Measurements from ENCODE around the gene ADGRV1.

Gene ADGRV1

GRCh38 chr5:90987726-90988125 is 429.1 kb downstream of the ADGRV1 start:
- no peak for TF ChIP-seq CTCF (IDR thresholded peaks at IDR 0.05)

DNA sequence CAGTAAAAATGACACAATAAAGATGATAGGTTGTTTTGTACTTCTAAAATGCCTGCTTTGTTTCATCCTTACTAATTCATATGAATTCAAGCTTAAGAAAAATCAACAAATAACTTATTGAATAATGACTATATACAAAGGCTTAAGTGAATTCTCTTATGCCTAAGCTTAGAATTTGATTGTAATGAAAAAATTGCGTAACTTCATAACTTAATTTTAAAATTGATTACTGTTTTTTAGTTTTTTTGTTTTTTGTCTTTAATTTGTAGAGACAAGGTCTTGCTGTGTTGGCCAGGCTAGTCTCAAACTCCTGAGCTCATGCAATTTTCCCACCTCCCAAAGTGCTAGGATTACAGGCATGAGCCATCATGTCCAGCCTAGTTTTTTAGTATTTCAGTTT is 432.6 kb downstream of the ADGRV1 start:
- TF ChIP-seq CTCF (IDR thresholded peaks at IDR 0.05), result no peak

DNA sequence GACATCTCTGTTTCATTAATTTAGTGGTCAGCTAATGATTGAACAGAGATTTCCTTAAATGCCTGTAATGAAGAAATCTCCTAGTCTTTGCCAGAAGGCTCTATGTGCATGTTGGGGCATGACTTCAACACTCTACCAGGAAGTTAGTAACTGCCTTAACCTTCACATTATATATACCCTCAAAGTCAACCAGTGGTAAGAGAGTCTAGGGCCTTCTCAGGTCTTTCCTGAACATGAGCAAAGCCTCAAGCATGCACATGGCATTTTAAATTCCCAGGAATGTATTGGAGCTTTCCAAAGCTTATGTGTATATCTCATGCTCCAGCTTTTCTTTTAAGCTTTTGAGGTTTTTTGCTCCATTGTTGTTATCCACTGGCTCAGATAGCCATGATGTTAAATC is 436.2 kb downstream of the ADGRV1 start:
- TF ChIP-seq CTCF (IDR thresholded peaks at IDR 0.05), result no peak

GRCh38 chr5:90996089-90996488 is 437.5 kb downstream of the ADGRV1 start:
- TF ChIP-seq CTCF (IDR thresholded peaks at IDR 0.05), result no peak

GRCh38 chr5:90997082-90997481 is 438.5 kb downstream of the ADGRV1 start:
- no peak for TF ChIP-seq CTCF (IDR thresholded peaks at IDR 0.05)

GRCh38 chr5:91000743-91001142 is 442.1 kb downstream of the ADGRV1 start:
- TF ChIP-seq CTCF (IDR thresholded peaks at IDR 0.05), result no peak

DNA sequence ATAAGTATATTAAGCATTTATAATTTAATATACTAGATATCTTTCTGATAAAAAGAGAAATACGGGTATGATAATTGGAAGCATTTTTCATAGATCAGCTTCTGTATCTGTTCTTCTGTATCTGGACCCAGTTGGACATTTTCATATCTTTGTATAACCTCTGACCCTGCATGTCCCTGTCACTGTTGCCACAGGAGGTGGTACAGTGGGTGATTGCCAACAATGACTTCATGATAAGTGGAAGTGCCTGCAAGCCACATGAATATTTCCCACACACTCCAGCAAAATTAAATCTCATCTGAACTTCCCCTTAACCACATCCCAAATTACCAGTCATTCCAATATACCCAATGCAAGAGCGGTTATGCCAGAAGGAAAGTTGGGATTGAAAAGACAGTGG is 448.1 kb downstream of the ADGRV1 start:
- TF ChIP-seq CTCF (IDR thresholded peaks at IDR 0.05), result no peak

DNA sequence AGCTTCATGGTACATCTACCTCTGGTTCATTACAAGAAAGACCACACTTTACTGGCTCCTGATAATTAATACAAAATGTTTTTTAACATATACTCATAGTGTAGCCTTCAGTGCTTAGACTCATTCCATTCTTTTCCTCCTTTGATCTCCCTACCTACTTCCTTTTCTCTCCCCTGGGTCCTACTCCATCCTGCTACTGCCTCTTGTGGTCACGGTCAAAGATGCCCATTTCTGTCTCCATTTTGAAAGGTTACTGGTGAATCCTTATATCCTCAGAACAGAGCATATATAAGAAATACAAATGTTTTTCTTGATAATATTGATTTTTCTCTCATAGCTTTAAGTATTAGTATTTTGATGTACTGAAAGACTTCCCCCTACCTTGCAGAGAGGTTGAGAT is 448.7 kb downstream of the ADGRV1 start:
- TF ChIP-seq CTCF (IDR thresholded peaks at IDR 0.05), result no peak; the same call in 1 of the 2 replicates
